HEK293 (cell line): ENCODE results near the gene NT5DC4.

Experiments used
- CTCF ChIP-seq: fragments of 450-650 bp; formaldehyde crosslinking; IDR thresholded peaks from 2 replicates; pipeline ENCODE4 v1.5.1; 2016; ENCODE audit warnings: missing biosample characterization, missing genetic modification characterization
- GLIS2 ChIP-seq: fragments of 450-650 bp; formaldehyde crosslinking; IDR thresholded peaks from 2 replicates; pipeline ENCODE4 v1.5.1; 2016; ENCODE audit warnings: missing biosample characterization, missing genetic modification characterization
- SCRT2 ChIP-seq: fragments of 450-650 bp; formaldehyde crosslinking; IDR thresholded peaks from 2 replicates; pipeline ENCODE4 v1.5.1; 2016; ENCODE audit warnings: missing biosample characterization, missing genetic modification characterization
- SP2 ChIP-seq: fragments of 450-650 bp; formaldehyde crosslinking; IDR thresholded peaks from 2 replicates; pipeline ENCODE4 v1.5.1; 2016; ENCODE audit warnings: missing biosample characterization, missing genetic modification characterization
- YY1 ChIP-seq: fragments of 450-650 bp; formaldehyde crosslinking; IDR thresholded peaks from 2 replicates; pipeline ENCODE4 v1.5.1; 2018; ENCODE audit warnings: missing biosample characterization, missing genetic modification characterization
- ZBTB49 ChIP-seq: fragments of 450-650 bp; formaldehyde crosslinking; IDR thresholded peaks from 2 replicates; pipeline ENCODE4 v1.5.1; 2016; ENCODE audit warnings: missing biosample characterization, missing genetic modification characterization, low read depth
- ZNF112 ChIP-seq: fragments of 450-650 bp; formaldehyde crosslinking; IDR thresholded peaks from 2 replicates; pipeline ENCODE4 v1.5.0; 2017; ENCODE audit warnings: missing biosample characterization, missing genetic modification characterization
- ZNF157 ChIP-seq: fragments of 450-650 bp; formaldehyde crosslinking; IDR thresholded peaks from 2 replicates; pipeline ENCODE4 v1.5.1; 2016; ENCODE audit warnings: missing biosample characterization, missing genetic modification characterization
- ZNF211 ChIP-seq: fragments of 450-650 bp; formaldehyde crosslinking; IDR thresholded peaks from 2 replicates; pipeline ENCODE4 v1.5.1; 2016; ENCODE audit warnings: low read depth, missing biosample characterization, missing genetic modification characterization
- ZNF239 ChIP-seq: fragments of 450-650 bp; formaldehyde crosslinking; IDR thresholded peaks from 2 replicates; pipeline ENCODE4 v1.5.1; 2016; ENCODE audit warnings: missing biosample characterization, missing genetic modification characterization
- ZNF274 ChIP-seq, 2 experiments: fragments of 200-500 bp in 1 of 2; fragments of 450-650 bp in 1 of 2; sonication (Bioruptor generic) in 1 of 2; formaldehyde crosslinking in 1 of 2; IDR thresholded peaks; 2 replicates each; pipeline versions ENCODE4 v1.5.1 to v1.6.1; 2014 to 2016; ENCODE audit warnings: borderline replicate concordance in 1 of 2, inconsistent platforms in 1 of 2, low read length in 1 of 2, missing biosample characterization in 1 of 2, missing genetic modification characterization in 1 of 2
- ZNF292 ChIP-seq: fragments of 450-650 bp; formaldehyde crosslinking; IDR thresholded peaks from 2 replicates; pipeline ENCODE4 v1.5.1; 2016; ENCODE audit warnings: low read depth, missing biosample characterization, missing genetic modification characterization, borderline replicate concordance
- ZNF580 ChIP-seq: fragments of 450-650 bp; formaldehyde crosslinking; IDR thresholded peaks from 2 replicates; pipeline ENCODE4 v1.5.1; 2016; ENCODE audit warnings: missing biosample characterization, missing genetic modification characterization
- ZNF747 ChIP-seq: fragments of 450-650 bp; formaldehyde crosslinking; IDR thresholded peaks from 2 replicates; pipeline ENCODE4 v1.5.1; 2016; ENCODE audit warnings: missing biosample characterization, missing genetic modification characterization

GRCh38 chr2:112691881-112692281 lies 28.9 kb upstream of the NT5DC4 start:
- TF ChIP-seq ZNF239 (tag by site-specific recombination) (no peak), GLIS2 (tag by site-specific recombination) (no peak), CTCF (tag by site-specific recombination) (no peak), ZNF112 (tag by site-specific recombination) (no peak), ZNF211 (tag by site-specific recombination) (no peak), ZNF274 (IDR thresholded peaks at IDR 0.05; ENCODE audit: low read length) (no peak), ZNF274 (tag by site-specific recombination; IDR thresholded peaks at IDR 0.05; ENCODE audit: borderline replicate concordance) (no peak), SCRT2 (tag by site-specific recombination) (no peak), ZNF157 (no peak), SP2 (tag by site-specific recombination) (no peak), ZNF292 (no peak), ZBTB49 (tag by site-specific recombination) (no peak), ZNF580 (tag by site-specific recombination) (no peak), ZNF747 (tag by site-specific recombination) (no peak), YY1 (no peak)
